D721Med (cell line): ENCODE data around the gene LZTFL1.

Experiments used
- DNase-seq: peaks from one replicate; pipeline ENCODE4 v3.0.0; 2011; ENCODE audit warnings: low spot score; ENCODE audit not compliant: insufficient read length
- FAIRE-seq: peaks from 2 replicates; lab custom pipeline; 2011; peaks lifted over from hg19 to GRCh38; lab: Jason Lieb, UNC
- TF ChIP-seq, protein P1 (sequence below): IDR thresholded peaks from 2 replicates; pipeline ENCODE4 v1.5.1; 2012; ENCODE audit warnings: mild to moderate bottlenecking, control low read depth; ENCODE audit not compliant: insufficient read depth; ENCODE audit errors: missing control alignments

Gene LZTFL1

GRCh38 chr3:45779746-45780735, 61.9 kb downstream of the LZTFL1 start:
- DNase-seq (no peak), FAIRE-seq (no peak)
- TF ChIP-seq, protein P1, sequence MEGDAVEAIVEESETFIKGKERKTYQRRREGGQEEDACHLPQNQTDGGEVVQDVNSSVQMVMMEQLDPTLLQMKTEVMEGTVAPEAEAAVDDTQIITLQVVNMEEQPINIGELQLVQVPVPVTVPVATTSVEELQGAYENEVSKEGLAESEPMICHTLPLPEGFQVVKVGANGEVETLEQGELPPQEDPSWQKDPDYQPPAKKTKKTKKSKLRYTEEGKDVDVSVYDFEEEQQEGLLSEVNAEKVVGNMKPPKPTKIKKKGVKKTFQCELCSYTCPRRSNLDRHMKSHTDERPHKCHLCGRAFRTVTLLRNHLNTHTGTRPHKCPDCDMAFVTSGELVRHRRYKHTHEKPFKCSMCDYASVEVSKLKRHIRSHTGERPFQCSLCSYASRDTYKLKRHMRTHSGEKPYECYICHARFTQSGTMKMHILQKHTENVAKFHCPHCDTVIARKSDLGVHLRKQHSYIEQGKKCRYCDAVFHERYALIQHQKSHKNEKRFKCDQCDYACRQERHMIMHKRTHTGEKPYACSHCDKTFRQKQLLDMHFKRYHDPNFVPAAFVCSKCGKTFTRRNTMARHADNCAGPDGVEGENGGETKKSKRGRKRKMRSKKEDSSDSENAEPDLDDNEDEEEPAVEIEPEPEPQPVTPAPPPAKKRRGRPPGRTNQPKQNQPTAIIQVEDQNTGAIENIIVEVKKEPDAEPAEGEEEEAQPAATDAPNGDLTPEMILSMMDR: no peak

DNA sequence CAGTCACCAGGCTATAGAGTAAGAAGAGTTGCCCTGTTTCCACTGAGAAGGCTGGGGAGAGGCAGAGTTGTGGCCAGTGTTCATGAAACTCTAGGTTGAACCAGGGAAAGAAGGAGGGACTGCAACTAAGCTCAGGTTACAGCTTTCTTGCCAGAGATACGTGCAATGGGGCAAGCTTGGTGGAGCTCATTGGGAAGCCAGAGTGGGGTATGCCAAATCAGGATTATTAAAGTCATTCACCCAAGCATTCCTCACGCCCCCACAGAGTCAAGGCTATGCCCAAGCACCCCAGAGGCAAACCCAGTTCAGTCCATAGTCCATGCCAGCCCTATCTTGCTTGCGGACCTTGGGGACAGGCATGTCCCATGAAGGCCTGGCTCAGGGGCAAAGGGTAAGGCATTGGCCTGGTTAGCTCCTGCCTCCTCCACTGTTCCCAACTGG, 63.1 kb downstream of the LZTFL1 start:
- DNase-seq (no peak), FAIRE-seq (no peak)
- TF ChIP-seq, protein P1: no peak

GRCh38 chr3:45777746-45778386, 64.1 kb downstream of the LZTFL1 start:
- FAIRE-seq (no peak), DNase-seq (no peak)
- TF ChIP-seq, protein P1: no peak

DNA sequence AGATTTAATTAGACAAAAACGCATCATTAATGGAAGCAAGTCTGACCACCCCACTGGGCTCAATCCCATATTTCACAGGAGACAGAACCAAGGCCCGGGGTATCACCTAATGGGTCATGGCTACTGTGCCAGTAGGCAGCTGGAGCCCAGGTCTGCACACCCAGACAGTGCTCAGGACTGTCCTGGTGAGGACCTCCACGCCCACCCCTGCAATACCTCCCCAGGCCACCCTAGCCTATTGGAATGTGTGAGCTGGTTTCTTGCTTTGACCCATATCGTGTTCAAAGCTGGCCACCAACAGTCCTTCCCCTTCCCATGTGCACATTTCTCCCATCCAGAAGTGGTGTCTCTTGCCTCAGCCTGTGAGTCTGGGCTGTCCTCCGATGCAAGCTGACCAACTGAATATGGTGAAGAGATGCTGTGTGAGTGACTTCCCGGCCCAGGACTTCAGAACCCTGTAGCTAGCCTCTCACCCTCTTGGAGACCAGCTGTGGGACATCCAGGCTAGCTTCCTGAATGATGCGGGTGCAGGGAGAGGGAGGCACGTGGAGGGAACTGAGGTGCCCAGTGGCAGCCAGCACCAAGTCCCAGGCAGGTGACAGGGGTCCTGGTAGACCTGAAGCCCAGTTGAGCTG, 64.7 kb downstream of the LZTFL1 start:
- no peak for DNase-seq

DNA sequence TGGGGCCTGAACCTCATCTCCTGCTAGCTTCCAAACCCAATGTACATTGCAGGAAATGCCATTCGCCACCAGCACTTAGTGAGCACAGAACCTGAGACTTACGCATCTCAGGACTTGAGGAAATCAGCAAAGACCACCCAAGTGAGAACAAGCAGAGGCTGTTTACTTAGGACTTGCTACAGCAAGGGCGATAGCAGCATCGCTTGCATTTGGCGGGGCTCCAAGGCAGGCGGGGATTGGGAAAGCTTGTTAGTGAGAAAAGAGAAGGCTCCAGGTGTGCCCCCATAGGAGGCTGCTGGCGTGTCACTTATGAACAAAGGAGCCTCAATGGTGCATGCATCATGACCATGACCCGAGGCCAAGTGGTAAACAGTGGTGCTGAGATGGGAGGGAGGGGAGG, 65.3 kb downstream of the LZTFL1 start:
- FAIRE-seq (no peak), DNase-seq (no peak)
- TF ChIP-seq, protein P1: no peak

More for the DNA sequence above, 64.7 kb downstream of the LZTFL1 start:
- FAIRE-seq: no peak
- TF ChIP-seq, protein P1: no peak

DNA sequence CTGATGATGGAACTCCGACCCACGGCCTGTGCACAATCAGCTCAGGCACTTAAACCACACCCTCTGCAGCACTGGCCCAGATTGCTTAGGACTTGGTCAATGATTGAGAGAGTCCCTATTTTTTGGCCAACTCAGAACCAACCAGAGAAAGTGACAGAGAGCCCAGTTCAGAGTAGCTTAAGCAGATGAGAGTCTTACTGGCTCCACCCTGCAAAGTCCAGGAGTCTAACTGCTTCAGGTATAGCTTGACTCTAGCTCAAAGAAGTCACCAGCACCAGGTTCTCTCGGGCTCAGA, 65.7 kb downstream of the LZTFL1 start:
- no peak for DNase-seq
- TF ChIP-seq, protein P1: no peak
- no peak for FAIRE-seq
